ENCODE data around the gene PRKAR2A.

PRKAR2A gene

GRCh38 chr3:48847504-48848423, at the start of gene PRKAR2A:
TSS of gene PRKAR2A (minus strand) at chr3:48847874. CDS start at chr3:48847596, 278 bp downstream.
- peak in 55 of 56 donors; percentile 45 to 93 (median 81) for DNase-seq

GRCh38 chr3:48896936-48897335, 49.3 kb upstream of the PRKAR2A start:
- DNase-seq: no peak

- DNase-seq: no peak
These were observed 46.8 kb upstream of the PRKAR2A start for GRCh38 chr3:48894516-48894915.

- no peak for DNase-seq
These were observed 43.9 kb upstream of the PRKAR2A start for GRCh38 chr3:48891606-48892005.

- no peak for DNase-seq
These were observed 38.1 kb upstream of the PRKAR2A start for GRCh38 chr3:48885753-48886152.

GRCh38 chr3:48881652-48882114, 34.0 kb upstream of the PRKAR2A start:
- no peak for DNase-seq

GRCh38 chr3:48881006-48881405, 33.3 kb upstream of the PRKAR2A start:
- DNase-seq: peak in 1 of 56 donors; percentile 2

- DNase-seq: no peak
These were observed 32.3 kb upstream of the PRKAR2A start for GRCh38 chr3:48879994-48880377.

- no peak for DNase-seq
These were observed 31.8 kb upstream of the PRKAR2A start for GRCh38 chr3:48879307-48879993.

- DNase-seq: no peak
These were observed 30.0 kb upstream of the PRKAR2A start for GRCh38 chr3:48877671-48878070.

GRCh38 chr3:48863122-48863521, 15.4 kb upstream of the PRKAR2A start:
- DNase-seq: no peak

- peak in 1 of 56 donors; percentile 8 for DNase-seq
These were observed 11.5 kb upstream of the PRKAR2A start for GRCh38 chr3:48859206-48859605.

GRCh38 chr3:48858709-48859108, 11.0 kb upstream of the PRKAR2A start:
- DNase-seq: no peak

GRCh38 chr3:48857641-48858040, 10.0 kb upstream of the PRKAR2A start:
- DNase-seq: no peak

- DNase-seq: peak in 30 of 56 donors; percentile 4 to 67 (median 18)
These were observed 8.8 kb upstream of the PRKAR2A start for GRCh38 chr3:48856469-48856868.

- no peak for DNase-seq
These were observed 8.2 kb upstream of the PRKAR2A start for GRCh38 chr3:48855681-48856447.

- no peak for DNase-seq
These were observed 4.5 kb upstream of the PRKAR2A start for GRCh38 chr3:48852151-48852550.

GRCh38 chr3:48851407-48851806, 3.7 kb upstream of the PRKAR2A start:
- DNase-seq: peak in 26 of 56 donors; percentile 4 to 61 (median 24)

GRCh38 chr3:48848816-48849515, 1.3 kb upstream of the PRKAR2A start:
- DNase-seq: no peak

- DNase-seq: peak in 50 of 56 donors; percentile 16 to 76 (median 56)
These were observed 596 bp downstream of the PRKAR2A start for GRCh38 chr3:48847053-48847503.

GRCh38 chr3:48845170-48845569, 2.5 kb downstream of the PRKAR2A start:
- DNase-seq: no peak

Measured in amygdala (tissue), 56 donors.